SU-DHL-6 (cell line): ENCODE data around the gene SLC6A8.

Experiments used
- H2AFZ ChIP-seq: fragments of 200-600 bp; sonication (generic); 2 replicates; pipeline ENCODE4 v1.6.1; 2014; ENCODE audit warnings: low read depth, mild to moderate bottlenecking, moderate library complexity, mixed read lengths, antibody characterized with exemption, low read length; ENCODE audit not compliant: severe bottlenecking
- H3F3A ChIP-seq: fragments of 200-600 bp; shearing (Covaris generic); 2 replicates; pipeline ENCODE4 v1.6.0; 2016; ENCODE audit warnings: antibody characterized with exemption, mild to moderate bottlenecking; ENCODE audit not compliant: insufficient read depth
- H3K27ac ChIP-seq: fragments of 200-600 bp; sonication (generic); 2 replicates; pipeline ENCODE4 v1.5.1; 2016; ENCODE audit warnings: low read depth, mild to moderate bottlenecking, low read length, moderate library complexity, mixed read lengths
- H3K27me3 ChIP-seq: fragments of 200-600 bp; sonication (generic), shearing (Covaris generic); 2 replicates; pipeline ENCODE4 v1.6.0; 2014; ENCODE audit warnings: mild to moderate bottlenecking, low read length
- H3K36me3 ChIP-seq: fragments of 200-600 bp; sonication (generic); 2 replicates; pipeline ENCODE4 v1.6.1; 2014; ENCODE audit warnings: mild to moderate bottlenecking, low read length, mixed read lengths
- H3K4me2 ChIP-seq: fragments of 300-600, 200-600 bp; shearing (Covaris generic), sonication (generic); 2 replicates; pipeline ENCODE4 v1.6.0; 2014; ENCODE audit warnings: low read length, low read depth, mild to moderate bottlenecking; ENCODE audit not compliant: poor library complexity, severe bottlenecking
- H3K4me3 ChIP-seq: fragments of 200-600 bp; sonication (generic); 2 replicates; pipeline ENCODE4 v1.5.1; 2014; ENCODE audit warnings: antibody characterized with exemption, low read length, mild to moderate bottlenecking, mixed read lengths; ENCODE audit not compliant: insufficient read depth, poor library complexity, severe bottlenecking
- H3K79me2 ChIP-seq: fragments of 200-600 bp; sonication (generic); 2 replicates; pipeline ENCODE4 v1.6.1; 2014; ENCODE audit warnings: mild to moderate bottlenecking, low read length, moderate library complexity; ENCODE audit not compliant: insufficient read depth
- H3K9ac ChIP-seq: fragments of 200-600 bp; sonication (generic); 2 replicates; pipeline ENCODE4 v1.7.0; 2014; ENCODE audit warnings: mild to moderate bottlenecking, low read length
- H3K9me2 ChIP-seq: fragments of 200-600 bp; sonication (generic); replicated peaks from 2 replicates; pipeline ENCODE4 v1.6.1; 2014; ENCODE audit warnings: low read length; ENCODE audit not compliant: insufficient read depth
- H3K9me3 ChIP-seq: fragments of 200-600 bp; sonication (generic); 2 replicates; pipeline ENCODE4 v1.6.1; 2014; ENCODE audit warnings: low read length, mixed read lengths; ENCODE audit not compliant: insufficient read depth
- H4K20me1 ChIP-seq: fragments of 200-600 bp; sonication (generic); 2 replicates; pipeline ENCODE4 v1.6.1; 2014; ENCODE audit warnings: low read depth, mild to moderate bottlenecking, antibody characterized with exemption, low read length, moderate library complexity, mixed read lengths
- EZH2phosphoT487 ChIP-seq: fragments of 200-600 bp; sonication (generic), shearing (Covaris generic); conservative IDR thresholded peaks from 2 replicates; pipeline ENCODE4 v1.6.1; 2018; ENCODE audit warnings: mild to moderate bottlenecking, antibody characterized with exemption, low read length, moderate library complexity, mixed read lengths
- TF ChIP-seq, protein P1 (sequence below): fragments of 200-600 bp; sonication (generic); IDR thresholded peaks from one replicate; pipeline ENCODE4 v1.5.1; 2017; ENCODE audit warnings: antibody characterized with exemption, mild to moderate bottlenecking, low read length, moderate library complexity; ENCODE audit not compliant: insufficient read depth, poor library complexity, severe bottlenecking

The SLC6A8 gene

DNA sequence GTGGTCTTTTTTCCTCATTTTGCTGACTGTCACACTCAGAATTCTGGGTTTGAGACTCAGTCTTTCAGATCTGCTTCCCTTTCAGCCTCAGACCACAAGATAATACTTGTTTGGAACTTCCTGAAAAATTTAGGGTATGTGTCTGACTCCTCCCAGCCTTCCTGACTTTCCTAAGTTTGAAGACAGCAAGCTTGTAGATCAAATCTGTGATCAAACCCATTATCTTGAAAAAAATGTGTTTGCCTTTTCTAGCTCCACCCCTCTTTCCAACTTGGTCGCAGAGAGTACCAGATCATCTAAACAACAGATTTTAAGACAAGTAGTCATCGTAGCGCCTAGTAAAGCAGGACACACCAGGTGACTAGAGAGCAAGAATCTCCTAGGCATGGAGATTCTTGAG, 26.5 kb downstream of the SLC6A8 start:
- no peak overlapping the region for H2AFZ ChIP-seq
- no peak overlapping the region for H3K4me2 ChIP-seq
- TF ChIP-seq, protein P1, sequence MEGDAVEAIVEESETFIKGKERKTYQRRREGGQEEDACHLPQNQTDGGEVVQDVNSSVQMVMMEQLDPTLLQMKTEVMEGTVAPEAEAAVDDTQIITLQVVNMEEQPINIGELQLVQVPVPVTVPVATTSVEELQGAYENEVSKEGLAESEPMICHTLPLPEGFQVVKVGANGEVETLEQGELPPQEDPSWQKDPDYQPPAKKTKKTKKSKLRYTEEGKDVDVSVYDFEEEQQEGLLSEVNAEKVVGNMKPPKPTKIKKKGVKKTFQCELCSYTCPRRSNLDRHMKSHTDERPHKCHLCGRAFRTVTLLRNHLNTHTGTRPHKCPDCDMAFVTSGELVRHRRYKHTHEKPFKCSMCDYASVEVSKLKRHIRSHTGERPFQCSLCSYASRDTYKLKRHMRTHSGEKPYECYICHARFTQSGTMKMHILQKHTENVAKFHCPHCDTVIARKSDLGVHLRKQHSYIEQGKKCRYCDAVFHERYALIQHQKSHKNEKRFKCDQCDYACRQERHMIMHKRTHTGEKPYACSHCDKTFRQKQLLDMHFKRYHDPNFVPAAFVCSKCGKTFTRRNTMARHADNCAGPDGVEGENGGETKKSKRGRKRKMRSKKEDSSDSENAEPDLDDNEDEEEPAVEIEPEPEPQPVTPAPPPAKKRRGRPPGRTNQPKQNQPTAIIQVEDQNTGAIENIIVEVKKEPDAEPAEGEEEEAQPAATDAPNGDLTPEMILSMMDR: no peak
- TF ChIP-seq EZH2phosphoT487: no peak
- H3K79me2 ChIP-seq: no peaks in the 10 kb centered on the region
- H4K20me1 ChIP-seq: no peaks in the 10 kb centered on the region
- no peaks in the 10 kb centered on the region for H3K27me3 ChIP-seq
- H3K9me2 ChIP-seq: no peaks in the 10 kb centered on the region
- H3K36me3 ChIP-seq: no peaks in the 10 kb centered on the region
- H3K9ac ChIP-seq: no peak overlapping the region
- no peaks in the 10 kb centered on the region for H3K9me3 ChIP-seq
- no peaks in the 10 kb centered on the region for H3F3A ChIP-seq
- no peak overlapping the region for H3K27ac ChIP-seq
- H3K4me3 ChIP-seq: no peak overlapping the region

DNA sequence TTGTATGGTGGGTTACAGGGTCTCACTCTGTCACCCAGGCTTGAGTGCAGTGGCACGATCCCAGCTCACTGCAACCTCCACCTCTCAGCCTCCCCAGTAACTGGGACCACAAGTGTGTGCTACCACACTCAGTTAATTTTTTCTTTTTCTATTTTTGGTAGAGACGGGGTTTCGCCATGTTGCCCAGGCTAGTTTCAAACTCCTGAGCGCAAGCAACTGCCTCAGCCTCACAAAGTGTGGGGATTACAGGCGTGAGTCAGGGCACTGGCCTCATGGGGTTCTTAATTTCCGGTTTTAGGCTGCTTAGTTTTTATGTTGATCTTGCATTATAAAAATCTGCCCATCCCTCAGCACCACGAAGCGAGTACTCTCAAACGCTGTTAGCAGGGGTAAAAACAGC, 29.7 kb downstream of the SLC6A8 start:
- no peak overlapping the region for H3K9ac ChIP-seq
- H3K9me3 ChIP-seq: no peaks in the 10 kb centered on the region
- H3K4me2 ChIP-seq: no peak overlapping the region
- H3K79me2 ChIP-seq: peaks cover 6% of the 10 kb centered on the region
- H3K27me3 ChIP-seq: no peaks in the 10 kb centered on the region
- H3K27ac ChIP-seq: no peak overlapping the region
- H2AFZ ChIP-seq: no peak overlapping the region
- no peaks in the 10 kb centered on the region for H3F3A ChIP-seq
- H3K36me3 ChIP-seq: no peaks in the 10 kb centered on the region
- H4K20me1 ChIP-seq: no peaks in the 10 kb centered on the region
- no peaks in the 10 kb centered on the region for H3K9me2 ChIP-seq
- H3K4me3 ChIP-seq: no peak overlapping the region
- TF ChIP-seq EZH2phosphoT487: no peak
- TF ChIP-seq, protein P1: no peak

DNA sequence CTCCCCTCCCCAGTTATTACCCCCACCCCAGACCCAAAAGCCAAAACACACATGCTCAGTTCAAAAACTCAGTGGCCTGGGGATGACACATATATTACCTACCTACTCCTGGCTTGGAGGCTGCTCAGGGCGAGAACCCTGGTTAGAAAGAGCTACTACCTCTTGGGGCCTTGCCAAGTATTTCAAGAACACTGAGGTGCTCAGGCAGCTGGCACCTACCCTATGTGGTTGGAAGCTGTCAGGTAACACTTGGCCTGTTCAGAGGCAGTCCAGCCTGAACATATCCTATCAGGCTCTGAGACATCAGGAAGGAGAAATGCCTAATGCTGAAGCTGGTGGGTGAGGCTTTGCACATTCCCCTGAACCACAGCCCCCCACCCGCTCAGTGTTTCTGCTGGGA, 31.5 kb downstream of the SLC6A8 start:
- no peak overlapping the region for H2AFZ ChIP-seq
- no peak overlapping the region for H3K4me3 ChIP-seq
- H3K9ac ChIP-seq: no peak overlapping the region
- no peak overlapping the region for H3K27ac ChIP-seq
- H4K20me1 ChIP-seq: no peaks in the 10 kb centered on the region
- no peak overlapping the region for H3K4me2 ChIP-seq
- H3K27me3 ChIP-seq: no peaks in the 10 kb centered on the region
- H3K9me3 ChIP-seq: no peaks in the 10 kb centered on the region
- H3K9me2 ChIP-seq: no peaks in the 10 kb centered on the region
- no peaks in the 10 kb centered on the region for H3F3A ChIP-seq
- no peaks in the 10 kb centered on the region for H3K36me3 ChIP-seq
- no peak for TF ChIP-seq EZH2phosphoT487
- TF ChIP-seq, protein P1: no peak
- peaks cover 19% of the 10 kb centered on the region for H3K79me2 ChIP-seq

DNA sequence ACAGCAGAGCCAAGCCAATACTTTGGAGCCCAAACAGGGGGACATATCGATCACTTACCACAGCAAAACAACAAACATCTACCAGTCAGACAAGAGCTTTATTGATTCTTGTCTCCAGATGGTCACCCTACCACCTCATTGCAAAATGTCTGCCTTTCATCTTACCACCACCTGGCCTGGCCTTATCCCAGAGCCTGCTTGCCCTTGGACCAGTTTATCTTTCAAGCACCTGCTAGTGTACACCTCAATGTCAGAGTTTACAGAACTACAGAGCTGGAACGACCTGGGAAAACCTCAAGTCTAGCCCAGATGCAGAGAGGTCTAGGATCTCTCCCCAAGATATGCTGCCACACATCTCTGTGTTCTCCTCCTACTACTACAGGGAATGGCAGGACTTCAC, 32.0 kb downstream of the SLC6A8 start:
- Histone ChIP-seq H3K36me3 (no peaks in the 10 kb centered on the region), H3K9ac (no peak overlapping the region), H3K27me3 (no peaks in the 10 kb centered on the region), H3F3A (no peaks in the 10 kb centered on the region), H3K9me3 (no peaks in the 10 kb centered on the region), H3K27ac (no peak overlapping the region), H3K4me3 (no peak overlapping the region), H3K4me2 (no peak overlapping the region), H3K9me2 (no peaks in the 10 kb centered on the region), H3K79me2 (peaks cover 19% of the 10 kb centered on the region), H4K20me1 (no peaks in the 10 kb centered on the region), H2AFZ (no peak overlapping the region)
- TF ChIP-seq, protein P1: no peak
- no peak for TF ChIP-seq EZH2phosphoT487
